Brain pericyte (primary cell): ENCODE data around the gene SHANK1.

ENCODE experiments used
- DNase-seq: peaks from one replicate; pipeline ENCODE4 v3.0.0-alpha.2; 2012; ENCODE audit warnings: low read depth, low spot score

SHANK1 gene

DNA sequence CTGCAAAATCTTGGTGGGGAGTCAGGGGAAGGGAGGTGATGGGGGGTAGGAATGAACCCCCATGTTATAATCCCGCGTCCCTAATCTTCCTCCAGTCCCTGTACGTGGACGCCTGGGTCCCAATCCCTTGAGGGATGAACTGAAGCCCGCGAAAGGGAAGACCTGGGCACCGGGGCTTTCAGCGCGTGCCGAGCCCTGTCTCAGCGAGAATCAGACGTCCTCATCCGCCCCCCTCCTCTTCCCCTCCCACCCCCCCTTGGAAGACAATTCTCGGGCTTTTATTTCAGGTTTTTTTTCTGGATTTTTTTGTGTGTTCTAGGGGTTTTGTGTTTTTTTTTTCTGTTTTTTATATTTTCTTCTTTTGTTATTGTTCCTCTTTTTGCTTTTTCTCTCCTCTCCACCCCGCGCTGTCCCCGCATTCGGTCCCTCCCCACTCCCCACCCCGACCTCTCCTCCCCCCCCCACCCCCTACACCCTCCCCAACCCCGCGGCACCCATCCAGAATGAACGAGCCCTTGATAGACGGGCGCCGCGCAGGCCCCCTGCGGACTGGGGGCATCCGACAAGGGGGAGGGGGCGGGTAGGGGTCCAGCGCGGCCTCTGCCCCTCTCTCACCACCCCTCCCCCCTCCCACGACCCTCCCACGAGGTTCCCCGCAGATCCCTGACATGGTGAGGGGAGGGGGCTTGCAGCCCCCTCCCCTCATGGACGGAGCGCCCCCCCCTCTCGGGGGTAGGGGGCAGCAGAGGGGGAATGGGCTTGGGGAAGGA lies 60.1 kb downstream of the SHANK1 start:
- DNase-seq, result no peak

DNA sequence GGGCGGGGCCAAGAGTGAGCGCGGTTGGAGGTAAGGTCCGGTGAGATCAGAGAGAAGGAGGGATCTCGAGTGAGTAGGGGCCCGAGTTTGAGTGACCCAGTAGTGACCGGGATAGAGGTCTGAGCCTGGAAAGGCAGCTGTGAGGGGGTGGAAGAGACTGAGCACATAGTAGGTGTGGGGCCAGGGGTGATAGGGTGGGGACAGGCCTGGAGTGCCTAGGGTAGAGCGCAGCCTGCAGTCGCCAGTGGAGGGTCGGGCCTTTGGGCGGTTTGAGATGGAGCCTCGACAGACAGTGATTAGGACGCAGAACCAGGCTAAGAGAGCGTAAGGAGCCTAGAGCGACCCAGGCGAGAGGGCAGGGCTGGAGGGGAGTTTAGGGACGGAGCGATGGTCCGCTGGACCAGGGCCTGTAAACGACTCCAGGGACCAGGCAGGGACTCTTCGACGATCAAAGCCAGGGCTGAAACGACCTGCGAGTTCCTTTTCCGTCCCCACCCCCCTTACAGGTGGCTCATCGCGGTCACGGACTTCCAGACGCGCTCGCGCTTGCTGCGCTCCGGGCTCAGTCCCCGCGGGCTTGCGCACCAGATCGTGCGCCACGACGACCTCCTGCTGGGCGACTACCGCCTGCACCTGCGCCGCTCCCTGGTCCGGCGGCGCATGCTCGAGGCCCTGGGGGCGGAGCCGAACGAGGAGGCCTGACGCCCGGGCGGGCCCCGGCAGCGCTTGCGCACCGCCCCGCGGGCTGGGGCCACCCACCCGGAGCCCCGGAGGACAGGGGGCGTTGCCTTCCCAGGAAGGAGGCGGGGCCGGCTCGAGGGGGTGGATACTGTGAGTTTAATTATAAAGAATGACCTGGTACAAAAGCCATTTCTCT lies 60.9 kb downstream of the SHANK1 start:
- no peak for DNase-seq

GRCh38 chr19:50657712-50658440 lies 61.7 kb downstream of the SHANK1 start:
- DNase-seq, result no peak

DNA sequence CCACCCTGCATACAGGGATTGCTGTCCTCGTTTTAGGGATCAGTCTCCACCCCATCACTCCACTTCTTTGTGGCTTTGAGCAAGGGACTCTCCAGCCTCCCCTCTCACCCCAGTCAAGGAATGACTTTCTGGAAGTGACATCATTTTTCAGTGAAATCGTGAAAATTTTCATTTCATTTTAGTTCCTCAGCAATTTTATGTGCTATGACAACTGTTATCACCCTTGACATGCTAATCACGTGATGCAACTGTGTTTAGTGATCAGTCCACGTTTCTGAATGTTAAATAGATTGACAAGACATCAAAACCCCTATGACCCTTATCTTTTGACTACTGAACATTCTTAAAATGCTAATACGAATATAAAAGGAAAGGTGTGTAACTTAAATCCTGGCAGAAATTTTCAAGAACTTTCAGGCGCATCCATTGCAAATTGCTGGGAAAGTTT lies 62.4 kb downstream of the SHANK1 start:
- no peak for DNase-seq

- DNase-seq, result no peak
Measured at GRCh38 chr19:50654882-50655281, 64.7 kb downstream of the SHANK1 start.

GRCh38 chr19:50652722-50653121 lies 66.9 kb downstream of the SHANK1 start:
- DNase-seq, result no peak

- no peak for DNase-seq
Measured at GRCh38 chr19:50651174-50651573, 68.4 kb downstream of the SHANK1 start.

DNA sequence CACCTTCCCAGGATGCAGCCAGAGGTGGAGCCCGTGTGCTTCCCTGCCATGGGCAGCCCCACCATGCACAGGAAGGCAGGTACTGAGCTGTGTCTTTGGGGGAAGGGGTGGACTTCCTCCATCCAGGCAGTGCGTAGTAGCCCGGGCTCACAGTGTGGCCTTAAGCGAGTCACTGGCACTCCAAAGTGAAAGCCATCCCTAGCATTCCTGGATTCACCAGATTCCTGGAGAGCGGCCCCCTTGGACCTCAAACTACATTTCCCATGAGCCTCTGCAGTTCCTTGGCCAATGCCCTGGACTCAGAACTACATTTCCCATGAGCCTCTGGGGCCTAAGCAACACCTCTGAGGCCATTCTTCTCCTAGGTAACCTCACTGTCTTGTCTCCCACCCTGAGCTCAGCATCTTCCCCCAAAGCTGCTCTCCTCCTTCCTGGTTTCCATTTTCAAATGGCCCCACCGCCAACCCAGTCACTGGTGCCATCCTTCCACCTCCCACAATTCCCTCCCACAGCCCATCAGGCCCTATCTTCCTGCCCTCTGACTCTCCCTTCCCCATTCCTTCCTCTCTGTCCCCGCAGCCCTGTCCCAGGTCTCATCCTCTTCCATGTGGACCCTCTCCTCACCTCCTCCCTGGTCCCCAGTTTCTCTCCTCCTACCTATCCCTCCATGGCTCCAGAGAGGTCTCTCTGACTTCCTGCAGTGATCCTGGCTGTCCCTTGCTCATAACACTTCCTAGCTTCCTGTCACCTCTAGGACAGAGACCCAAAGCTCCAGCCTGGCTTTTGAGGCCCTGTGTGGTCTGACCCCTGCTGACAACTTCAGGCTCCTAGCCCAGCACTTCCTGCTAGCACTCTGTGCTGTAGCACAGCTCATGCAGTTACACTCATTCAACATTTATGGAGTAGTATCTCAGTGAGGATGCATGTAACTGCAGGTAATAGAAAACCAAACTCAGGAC lies 69.9 kb downstream of the SHANK1 start, which contains the start of gene C19orf81:
Gene C19orf81 (plus strand): TSS at position 13 of the 959 bp plus-strand sequence. CDS start 0 bp downstream, at position 13.
- DNase-seq, result no peak

- DNase-seq, result no peak
Measured at GRCh38 chr19:50648659-50649058, 70.9 kb downstream of the SHANK1 start.

DNA sequence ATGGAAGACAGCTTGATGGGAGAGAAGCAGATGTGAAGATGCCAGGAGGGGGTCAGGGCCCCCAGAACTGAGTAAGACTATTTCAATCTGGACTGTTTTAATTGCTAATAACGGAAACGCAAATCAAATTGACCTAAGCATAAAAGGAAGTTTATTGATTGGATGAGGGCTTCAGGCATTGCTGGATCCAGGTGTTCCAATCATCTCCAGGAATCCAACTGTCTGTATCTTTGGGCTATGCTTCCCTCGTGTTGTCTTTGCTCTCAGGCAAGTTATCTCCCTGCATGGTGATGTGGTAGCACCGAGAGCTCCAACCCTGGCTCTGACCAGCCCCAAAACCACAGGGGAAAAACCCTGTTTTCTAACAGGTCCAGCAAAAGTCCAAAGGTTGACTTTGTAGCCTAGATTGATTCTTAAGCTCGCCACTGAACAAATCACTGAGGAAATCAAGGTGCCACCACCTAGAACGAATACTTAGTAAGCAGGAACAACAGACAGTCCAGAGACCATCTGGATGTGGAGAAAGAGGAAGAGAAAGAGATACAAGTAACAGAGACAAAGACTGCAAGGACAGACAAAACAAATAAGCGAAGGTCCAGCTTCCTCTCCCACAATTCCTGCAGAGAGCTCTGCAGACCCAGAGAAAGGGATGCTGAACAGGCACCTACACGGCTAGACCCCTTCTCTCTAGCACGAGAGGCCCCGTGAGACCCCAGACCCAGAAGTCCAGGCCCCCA lies 71.6 kb downstream of the SHANK1 start:
- DNase-seq, result no peak

GRCh38 chr19:50646074-50646807 lies 73.4 kb downstream of the SHANK1 start:
- no peak for DNase-seq

DNA sequence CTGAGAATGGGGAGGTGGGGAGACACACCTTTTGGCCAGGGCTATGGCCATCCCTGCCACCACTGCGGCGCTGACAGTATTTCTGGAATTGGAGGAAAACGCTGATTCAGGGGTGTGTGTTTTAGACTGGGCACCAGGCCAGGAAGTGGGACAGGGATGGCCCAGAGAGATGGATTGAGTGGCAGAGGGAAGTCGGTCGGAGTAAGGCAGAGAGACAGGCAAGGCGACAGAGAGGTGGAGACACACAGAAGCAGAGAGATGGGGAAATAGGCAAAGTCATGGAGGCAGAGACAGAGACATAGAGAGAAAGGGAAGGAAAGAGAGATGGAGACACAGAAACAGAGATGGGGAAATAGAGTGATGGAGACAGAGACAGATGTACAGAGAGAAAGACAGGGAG lies 74.5 kb downstream of the SHANK1 start:
- DNase-seq, result no peak

GRCh38 chr19:50644315-50644915 lies 75.2 kb downstream of the SHANK1 start:
- no peak for DNase-seq

DNA sequence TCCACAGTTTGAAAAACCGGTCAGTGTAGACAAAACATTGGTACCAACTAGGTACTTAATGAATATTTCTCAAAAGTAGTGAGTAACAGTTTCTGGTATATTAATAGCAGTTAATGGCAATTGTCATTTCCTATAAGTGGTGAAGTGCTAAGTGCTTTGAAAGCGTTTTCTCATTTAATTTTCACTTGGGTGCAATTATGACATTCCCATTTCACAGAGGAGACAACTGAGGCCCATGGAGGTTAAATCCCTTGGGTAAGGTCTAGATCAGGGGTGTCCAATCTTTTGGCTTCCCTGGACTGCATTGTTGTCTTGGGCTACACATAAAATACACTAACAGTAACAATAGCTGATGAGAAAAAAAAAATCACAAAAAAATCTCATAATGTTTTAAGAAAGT lies 79.2 kb downstream of the SHANK1 start:
- no peak for DNase-seq

- no peak for DNase-seq
Measured at GRCh38 chr19:50639121-50640112, 80.2 kb downstream of the SHANK1 start, which contains the start of gene SYT3. TSS of gene SYT3 (minus strand) at chr19:50639881. CDS start at chr19:50637411, 2,470 bp downstream.

GRCh38 chr19:50638600-50638999 lies 81.0 kb downstream of the SHANK1 start:
- DNase-seq, result no peak

GRCh38 chr19:50636317-50637085 lies 83.1 kb downstream of the SHANK1 start:
- no peak for DNase-seq
